A673 (cell line): ENCODE results near the gene PLB1. TPM values are rescaled to one million over a fixed set of nuclear protein-coding genes. Genes with fewer than 3 reads are reported as not detected.

Experiments
- BruUV-seq: library from RNA; stranded (reverse); fragments of 400-500 nt; replicated peaks from 2 replicates; lab custom pipeline; 2021; lab: Mats Ljungman, UMichigan
- CTCF ChIA-PET: fragments of 300-600 bp; sonication (Branson Sonifier 250); formaldehyde crosslinking; loops from one replicate; lab custom pipeline; 2022; ENCODE audit warnings: antibody characterized with exemption; lab: Charles Lee
- POLR2A ChIA-PET: fragments of 300-600 bp; sonication (Branson Sonifier 250); formaldehyde crosslinking; loops from one replicate; lab custom pipeline; 2022; ENCODE audit warnings: antibody characterized with exemption; ENCODE audit not compliant: low non-redundant PET; lab: Charles Lee
- DNase-seq: peaks from one replicate; pipeline ENCODE4 v3.0.0-alpha.2; 2015; ENCODE audit warnings: low spot score
- H3K27ac ChIP-seq: fragments of 200-600 bp; sonication (generic); 2 replicates; pipeline ENCODE4 v1.5.1; 2016; ENCODE audit warnings: mixed run types, low read depth, mild to moderate bottlenecking, mixed read lengths, antibody characterized with exemption, low read length; ENCODE audit not compliant: poor library complexity, severe bottlenecking
- H3K27me3 ChIP-seq: fragments of 200-600 bp; sonication (generic); replicated peaks from 2 replicates; pipeline ENCODE4 v1.6.1; 2017; ENCODE audit warnings: mixed run types, low read depth, mild to moderate bottlenecking, mixed read lengths, antibody characterized with exemption, low read length; ENCODE audit not compliant: insufficient read depth, poor library complexity
- H3K36me3 ChIP-seq: fragments of 200-600 bp; sonication (generic); 2 replicates; pipeline ENCODE4 v1.6.1; 2016; ENCODE audit warnings: mixed run types, mild to moderate bottlenecking, mixed read lengths, antibody characterized with exemption, low read length; ENCODE audit not compliant: insufficient read depth, poor library complexity, severe bottlenecking
- H3K4me1 ChIP-seq: fragments of 200-600 bp; sonication (generic); 2 replicates; pipeline ENCODE4 v1.6.1; 2017; ENCODE audit warnings: mixed run types, mild to moderate bottlenecking, mixed read lengths, antibody characterized with exemption, low read length; ENCODE audit not compliant: insufficient read depth, poor library complexity, severe bottlenecking
- H3K4me3 ChIP-seq: fragments of 200-600 bp; sonication (generic); 2 replicates; pipeline ENCODE4 v1.5.1; 2016; ENCODE audit warnings: low read depth, mixed run types, mild to moderate bottlenecking, mixed read lengths, low read length; ENCODE audit not compliant: poor library complexity, severe bottlenecking
- H3K9me3 ChIP-seq: fragments of 200-600 bp; sonication (generic); 2 replicates; pipeline ENCODE4 v1.6.1; 2016; ENCODE audit warnings: mixed run types, low read depth, mild to moderate bottlenecking, mixed read lengths, antibody characterized with exemption, low read length; ENCODE audit not compliant: poor library complexity, severe bottlenecking
- CTCF ChIP-seq: fragments of 300-800, 200-600 bp; sonication (generic); conservative IDR thresholded peaks from 2 replicates; pipeline ENCODE4 v1.5.1; 2017; ENCODE audit warnings: low read depth, mild to moderate bottlenecking, antibody characterized with exemption, low read length, moderate library complexity, mixed read lengths
- EZH2 ChIP-seq: fragments of 200-600 bp; sonication (generic); IDR thresholded peaks from 2 replicates; pipeline ENCODE4 v1.6.1; 2017; ENCODE audit warnings: borderline replicate concordance, low read depth, mild to moderate bottlenecking, mixed read lengths, antibody characterized with exemption, low read length; ENCODE audit not compliant: poor library complexity, severe bottlenecking
- intact Hi-C: fragments of 100-400 bp; cut with micrococcal nuclease; formaldehyde crosslinking; loops from one replicate; pipeline ENCODE4 v1.10.0; 2022; ENCODE audit not compliant: unreplicated experiment
- total RNA-seq: library from RNA; stranded (reverse); gene quantifications from 2 replicates; pipeline ENCODE4 v1.2.3, GENCODE V29; 2021

Gene PLB1
- total RNA-seq, 1 experiment from 2014 or later: 0.39 TPM

- Histone ChIP-seq H3K4me1 (no peaks in the 10 kb centered on the region), H3K36me3 (no peaks in the 10 kb centered on the region), H3K27me3 (no peaks in the 10 kb centered on the region), H3K27ac (no peak overlapping the region), H3K9me3 (no peaks in the 10 kb centered on the region), H3K4me3 (no peak overlapping the region)
- POLR2A ChIA-PET: no interaction called here
- intact Hi-C loops: no loop called here
- TF ChIP-seq EZH2 (no peak), CTCF (no peak)
- no peak for DNase-seq
- no TSS peak for BruUV-seq
- CTCF ChIA-PET: no interaction called here
Observed at GRCh38 chr2:28631514-28632206, 135.8 kb downstream of the PLB1 start.

- Histone ChIP-seq H3K27me3 (no peaks in the 10 kb centered on the region), H3K4me1 (no peaks in the 10 kb centered on the region), H3K36me3 (no peaks in the 10 kb centered on the region), H3K9me3 (no peaks in the 10 kb centered on the region), H3K4me3 (no peak overlapping the region), H3K27ac (no peak overlapping the region)
- intact Hi-C loops: no loop called here
- no peak for DNase-seq
- TF ChIP-seq CTCF (no peak), EZH2 (no peak)
- BruUV-seq: no TSS peak
- ChIA-PET POLR2A (no interaction called here), CTCF (no interaction called here)
Observed at GRCh38 chr2:28632791-28633190, 136.9 kb downstream of the PLB1 start.

GRCh38 chr2:28633204-28633603, 137.3 kb downstream of the PLB1 start:
- H3K4me3 ChIP-seq: no peak overlapping the region
- no TSS peak for BruUV-seq
- intact Hi-C loops: no loop called here
- POLR2A ChIA-PET: no interaction called here
- CTCF ChIA-PET: no interaction called here
- H3K4me1 ChIP-seq: no peaks in the 10 kb centered on the region
- TF ChIP-seq EZH2 (no peak), CTCF (no peak)
- no peaks in the 10 kb centered on the region for H3K36me3 ChIP-seq
- no peaks in the 10 kb centered on the region for H3K27me3 ChIP-seq
- no peak overlapping the region for H3K27ac ChIP-seq
- DNase-seq: no peak
- H3K9me3 ChIP-seq: no peaks in the 10 kb centered on the region
